Stimulated activated CD4-positive, alpha-beta T cell treated with anti-CD3 and anti-CD28 coated beads, Interleukin-4, amount 100 ng/mL, for 24 hours (primary cell): ENCODE measurements around the gene LTN1.

Source experiments
- DNase-seq: peaks from one replicate; pipeline ENCODE4 v3.0.0-alpha.2; 2020

Gene LTN1

GRCh38 chr21:28928578-28929420 lies 63.9 kb downstream of the LTN1 start:
- DNase-seq = no peak

GRCh38 chr21:28927130-28927529 lies 65.5 kb downstream of the LTN1 start:
- DNase-seq = no peak

- DNase-seq = no peak
Measured at GRCh38 chr21:28923439-28923975, 69.2 kb downstream of the LTN1 start.

GRCh38 chr21:28922368-28922767 lies 70.3 kb downstream of the LTN1 start:
- no peak for DNase-seq

- DNase-seq = no peak
Measured at GRCh38 chr21:28916150-28916893, 76.4 kb downstream of the LTN1 start.

- no peak for DNase-seq
Measured at GRCh38 chr21:28913071-28913470, 79.6 kb downstream of the LTN1 start.

GRCh38 chr21:28910280-28910887 lies 82.3 kb downstream of the LTN1 start:
- DNase-seq = no peak

GRCh38 chr21:28908351-28908750 lies 84.3 kb downstream of the LTN1 start:
- DNase-seq = no peak

- DNase-seq = no peak
Measured at GRCh38 chr21:28906841-28907240, 85.8 kb downstream of the LTN1 start.

GRCh38 chr21:28906236-28906635 lies 86.4 kb downstream of the LTN1 start:
- DNase-seq = no peak

- no peak for DNase-seq
Measured at GRCh38 chr21:28904961-28905435, 87.7 kb downstream of the LTN1 start.

- no peak for DNase-seq
Measured at GRCh38 chr21:28903448-28903847, 89.2 kb downstream of the LTN1 start.

GRCh38 chr21:28900481-28900880 lies 92.2 kb downstream of the LTN1 start:
- no peak for DNase-seq

GRCh38 chr21:28899744-28900143 lies 92.9 kb downstream of the LTN1 start:
- no peak for DNase-seq

GRCh38 chr21:28899220-28899619 lies 93.5 kb downstream of the LTN1 start:
- DNase-seq = no peak

GRCh38 chr21:28893687-28894086 lies 99.0 kb downstream of the LTN1 start:
- DNase-seq = no peak

GRCh38 chr21:28892199-28893111 lies 100.2 kb downstream of the LTN1 start:
- no peak for DNase-seq

GRCh38 chr21:28885853-28886177 lies 106.9 kb downstream of the LTN1 start:
- DNase-seq = no peak

GRCh38 chr21:28884976-28885852 lies 107.5 kb downstream of the LTN1 start:
- peak; percentile 93 for DNase-seq

GRCh38 chr21:28884481-28884880 lies 108.2 kb downstream of the LTN1 start:
- peak; percentile 9 for DNase-seq

- no peak for DNase-seq
Measured at GRCh38 chr21:28883931-28884330, 108.7 kb downstream of the LTN1 start.
